ENCODE measurements around the gene SERPINB2.

The SERPINB2 gene

GRCh38 chr18:63897072-63897471, 9.6 kb downstream of the SERPINB2 start:
- H2BK12ac ChIP-seq (ENCODE audit: low read length), result no peak overlapping the region

GRCh38 chr18:63899206-63899605, 11.7 kb downstream of the SERPINB2 start:
- Histone ChIP-seq H3K23ac (ENCODE audit: low read length) (no peak overlapping the region), H2AK5ac (ENCODE audit: low read length) (no peak overlapping the region), H2BK12ac (ENCODE audit: low read length) (no peak overlapping the region), H4K12ac (ENCODE audit: low read depth, low read length) (no peak overlapping the region), H3K27ac (ENCODE audit: low read depth, low read length) (no peak overlapping the region), H4K91ac (ENCODE audit: low read depth, low read length) (no peak overlapping the region), H3K4me2 (ENCODE audit: low read length) (no peak overlapping the region), H2BK120ac (ENCODE audit: insufficient read depth, low read length, poor library complexity) (no peak overlapping the region), H3K9me3 (ENCODE audit: insufficient read depth, low read depth, low read length) (no peaks in the 10 kb centered on the region), H3K14ac (ENCODE audit: low read length) (no peak overlapping the region), H3K4me3 (ENCODE audit: low read depth, low read length) (no peak overlapping the region), H3K4me1 (ENCODE audit: control insufficient read depth in 1 of 2, insufficient read depth in 2 of 2, low read length in 2 of 2) (no peaks in the 10 kb centered on the region), H2AFZ (ENCODE audit: insufficient read depth, low read length, poor library complexity) (no peak overlapping the region), H3K4ac (ENCODE audit: low read depth, low read length) (no peak overlapping the region), H3K18ac (ENCODE audit: low read length) (no peak overlapping the region), H4K8ac (ENCODE audit: low read depth, low read length) (no peak overlapping the region), H2BK5ac (ENCODE audit: low read depth, low read length, poor library complexity) (no peak overlapping the region), H3K36me3 (ENCODE audit: control insufficient read depth in 1 of 2, insufficient read depth in 2 of 2, low read length in 2 of 2) (no peaks in the 10 kb centered on the region), H3K27me3 (ENCODE audit: insufficient read depth, low read length) (no peaks in the 10 kb centered on the region), H3K79me1 (ENCODE audit: low read length) (no peaks in the 10 kb centered on the region), H3K9ac (ENCODE audit: low read length) (no peak overlapping the region), H3K79me2 (ENCODE audit: control insufficient read depth, insufficient read depth, low read length, poor library complexity) (no peaks in the 10 kb centered on the region)
- no peak for DNase-seq

More at GRCh38 chr18:63897072-63897471, 9.6 kb downstream of the SERPINB2 start:
- Histone ChIP-seq H2BK120ac (ENCODE audit: insufficient read depth, low read length, poor library complexity) (no peak overlapping the region), H3K9ac (ENCODE audit: low read length) (no peak overlapping the region), H3K27me3 (ENCODE audit: insufficient read depth, low read length) (no peaks in the 10 kb centered on the region), H2BK5ac (ENCODE audit: low read depth, low read length, poor library complexity) (no peak overlapping the region), H3K79me1 (ENCODE audit: low read length) (no peaks in the 10 kb centered on the region), H3K14ac (ENCODE audit: low read length) (no peak overlapping the region), H4K91ac (ENCODE audit: low read depth, low read length) (no peak overlapping the region), H4K8ac (ENCODE audit: low read depth, low read length) (no peak overlapping the region), H3K4ac (ENCODE audit: low read depth, low read length) (no peak overlapping the region), H3K36me3 (ENCODE audit: control insufficient read depth in 1 of 2, insufficient read depth in 2 of 2, low read length in 2 of 2) (no peaks in the 10 kb centered on the region), H2AK5ac (ENCODE audit: low read length) (no peak overlapping the region), H4K12ac (ENCODE audit: low read depth, low read length) (no peak overlapping the region), H3K27ac (ENCODE audit: low read depth, low read length) (no peak overlapping the region), H3K4me3 (ENCODE audit: low read depth, low read length) (no peak overlapping the region), H2AFZ (ENCODE audit: insufficient read depth, low read length, poor library complexity) (no peak overlapping the region), H3K9me3 (ENCODE audit: insufficient read depth, low read depth, low read length) (no peaks in the 10 kb centered on the region), H3K23ac (ENCODE audit: low read length) (no peak overlapping the region), H3K4me1 (ENCODE audit: control insufficient read depth in 1 of 2, insufficient read depth in 2 of 2, low read length in 2 of 2) (no peaks in the 10 kb centered on the region), H3K79me2 (ENCODE audit: control insufficient read depth, insufficient read depth, low read length, poor library complexity) (no peaks in the 10 kb centered on the region), H3K18ac (ENCODE audit: low read length) (no peak overlapping the region), H3K4me2 (ENCODE audit: low read length) (no peak overlapping the region)
- DNase-seq, result no peak
- WGBS (ENCODE audit: extremely low coverage, insufficient coverage, insufficient read length), result no CpG with 5 or more reads among the region's 4 CpGs

GRCh38 chr18:63903851-63904570, 16.5 kb downstream of the SERPINB2 start:
- Histone ChIP-seq H3K27me3 (ENCODE audit: insufficient read depth, low read length) (no peaks in the 10 kb centered on the region), H4K91ac (ENCODE audit: low read depth, low read length) (no peak overlapping the region), H2BK12ac (ENCODE audit: low read length) (no peak overlapping the region), H3K23ac (ENCODE audit: low read length) (no peak overlapping the region), H3K36me3 (ENCODE audit: control insufficient read depth in 1 of 2, insufficient read depth in 2 of 2, low read length in 2 of 2) (no peaks in the 10 kb centered on the region), H3K14ac (ENCODE audit: low read length) (no peak overlapping the region), H3K4me3 (ENCODE audit: low read depth, low read length) (no peak overlapping the region), H2BK120ac (ENCODE audit: insufficient read depth, low read length, poor library complexity) (no peak overlapping the region), H3K18ac (ENCODE audit: low read length) (no peak overlapping the region), H2AFZ (ENCODE audit: insufficient read depth, low read length, poor library complexity) (no peak overlapping the region), H3K79me2 (ENCODE audit: control insufficient read depth, insufficient read depth, low read length, poor library complexity) (no peaks in the 10 kb centered on the region), H2AK5ac (ENCODE audit: low read length) (no peak overlapping the region), H3K4ac (ENCODE audit: low read depth, low read length) (no peak overlapping the region), H4K12ac (ENCODE audit: low read depth, low read length) (no peak overlapping the region), H3K9ac (ENCODE audit: low read length) (no peak overlapping the region), H3K4me2 (ENCODE audit: low read length) (no peak overlapping the region), H2BK5ac (ENCODE audit: low read depth, low read length, poor library complexity) (no peak overlapping the region), H3K27ac (ENCODE audit: low read depth, low read length) (no peak overlapping the region), H3K9me3 (ENCODE audit: insufficient read depth, low read depth, low read length) (no peaks in the 10 kb centered on the region), H4K8ac (ENCODE audit: low read depth, low read length) (no peak overlapping the region), H3K79me1 (ENCODE audit: low read length) (no peaks in the 10 kb centered on the region), H3K4me1 (ENCODE audit: control insufficient read depth in 1 of 2, insufficient read depth in 2 of 2, low read length in 2 of 2) (no peaks in the 10 kb centered on the region)
- WGBS (ENCODE audit: extremely low coverage, insufficient coverage, insufficient read length), result no CpG with 5 or more reads among the region's 1 CpG
- DNase-seq, result no peak

DNA sequence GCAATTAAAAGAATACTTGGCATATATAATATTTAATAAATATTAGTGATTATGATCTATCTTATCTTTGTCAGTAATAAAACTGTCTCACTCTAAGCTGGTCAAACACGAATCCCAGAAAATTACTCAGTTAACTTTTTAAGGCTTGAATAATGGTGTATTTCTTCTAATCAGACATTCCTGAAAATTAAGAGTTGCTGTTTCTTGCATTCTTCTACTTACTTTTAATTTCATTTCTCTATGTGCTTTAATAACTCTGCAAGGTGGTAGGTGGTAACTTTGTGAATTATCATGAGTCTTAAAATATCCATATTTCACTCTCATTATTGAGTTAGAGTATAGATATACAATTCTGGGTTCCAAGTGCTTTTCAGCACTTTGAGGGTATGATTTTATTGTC, 17.2 kb downstream of the SERPINB2 start:
- no peak overlapping the region for H2AK5ac ChIP-seq (ENCODE audit: low read length)
- no peaks in the 10 kb centered on the region for H3K27me3 ChIP-seq (ENCODE audit: insufficient read depth, low read length)
- H3K9ac ChIP-seq (ENCODE audit: low read length), result no peak overlapping the region
- no peaks in the 10 kb centered on the region for H3K36me3 ChIP-seq (ENCODE audit: control insufficient read depth in 1 of 2, insufficient read depth in 2 of 2, low read length in 2 of 2)
- H2BK12ac ChIP-seq (ENCODE audit: low read length), result no peak overlapping the region
- no peak overlapping the region for H3K27ac ChIP-seq (ENCODE audit: low read depth, low read length)
- H3K4me2 ChIP-seq (ENCODE audit: low read length), result no peak overlapping the region
- H2AFZ ChIP-seq (ENCODE audit: insufficient read depth, low read length, poor library complexity), result no peak overlapping the region
- DNase-seq, result no peak
- H3K9me3 ChIP-seq (ENCODE audit: insufficient read depth, low read depth, low read length), result no peaks in the 10 kb centered on the region
- H3K4ac ChIP-seq (ENCODE audit: low read depth, low read length), result no peak overlapping the region
- H3K23ac ChIP-seq (ENCODE audit: low read length), result no peak overlapping the region
- no CpG with 5 or more reads among the region's 1 CpG for WGBS (ENCODE audit: extremely low coverage, insufficient coverage, insufficient read length)
- no peaks in the 10 kb centered on the region for H3K4me1 ChIP-seq (ENCODE audit: control insufficient read depth in 1 of 2, insufficient read depth in 2 of 2, low read length in 2 of 2)
- H4K12ac ChIP-seq (ENCODE audit: low read depth, low read length), result no peak overlapping the region
- no peak overlapping the region for H2BK120ac ChIP-seq (ENCODE audit: insufficient read depth, low read length, poor library complexity)
- H3K18ac ChIP-seq (ENCODE audit: low read length), result no peak overlapping the region
- no peak overlapping the region for H3K4me3 ChIP-seq (ENCODE audit: low read depth, low read length)
- H3K79me2 ChIP-seq (ENCODE audit: control insufficient read depth, insufficient read depth, low read length, poor library complexity), result no peaks in the 10 kb centered on the region
- H2BK5ac ChIP-seq (ENCODE audit: low read depth, low read length, poor library complexity), result no peak overlapping the region
- H4K91ac ChIP-seq (ENCODE audit: low read depth, low read length), result no peak overlapping the region
- H3K14ac ChIP-seq (ENCODE audit: low read length), result no peak overlapping the region
- H3K79me1 ChIP-seq (ENCODE audit: low read length), result no peaks in the 10 kb centered on the region
- H4K8ac ChIP-seq (ENCODE audit: low read depth, low read length), result no peak overlapping the region

Data from trophoblast cell (in vitro differentiated cells and primary cell).